WTC11 (cell line): ENCODE measurements around the gene SLC5A10. TPM values are rescaled to one million over a fixed set of nuclear protein-coding genes. Genes with fewer than 3 reads are reported as not detected.

Experiments
- ATAC-seq: fragments of 200-7000 bp; cut with Tn5 transposase; 2 replicates; pipeline ENCODE4 v1.10.0; 2021; ENCODE audit warnings: mild to moderate bottlenecking, moderate library complexity
- CTCF ChIA-PET: fragments of 300-600 bp; sonication (Branson Sonifier 250); formaldehyde crosslinking; loops from one replicate; lab custom pipeline; 2021; ENCODE audit warnings: antibody characterized with exemption; lab: Charles Lee
- POLR2A ChIA-PET: fragments of 350-600 bp; sonication (Branson Sonifier 250); formaldehyde crosslinking; loops from one replicate; lab custom pipeline; 2021; ENCODE audit warnings: antibody characterized with exemption; lab: Charles Lee
- DNase-seq: peaks from one replicate; pipeline ENCODE4 v3.0.0; 2021; ENCODE audit warnings: low spot score
- H3K27ac Mint-ChIP-seq: 2 replicates; pipeline ENCODE4 v1.8.0; 2021; ENCODE audit warnings: mixed read lengths
- H3K27me3 Mint-ChIP-seq: 2 replicates; pipeline ENCODE4 v1.8.0; 2021; ENCODE audit warnings: low read depth, mild to moderate bottlenecking, moderate library complexity, mixed read lengths
- H3K36me3 Mint-ChIP-seq: 2 replicates; pipeline ENCODE4 v1.8.0; 2021; ENCODE audit warnings: mixed read lengths
- H3K4me1 Mint-ChIP-seq: 2 replicates; pipeline ENCODE4 v1.8.0; 2022; ENCODE audit warnings: mixed read lengths
- H3K4me3 Mint-ChIP-seq: 2 replicates; pipeline ENCODE4 v1.8.0; 2021; ENCODE audit warnings: mild to moderate bottlenecking, moderate library complexity, mixed read lengths
- H3K9me3 Mint-ChIP-seq: 2 replicates; pipeline ENCODE4 v1.8.0; 2021; ENCODE audit warnings: mixed read lengths
- ATF1 ChIP-seq: sonication (generic); formaldehyde crosslinking; IDR thresholded peaks from 2 replicates; pipeline ENCODE4 v1.8.1; 2023; ENCODE audit warnings: mild to moderate bottlenecking, moderate library complexity, missing genetic modification reagents
- FOXK1 ChIP-seq: sonication (generic); formaldehyde crosslinking; IDR thresholded peaks from 2 replicates; pipeline ENCODE4 v1.8.0; 2022; ENCODE audit warnings: mild to moderate bottlenecking, moderate library complexity, missing genetic modification reagents
- GABPB1 ChIP-seq: sonication (generic); formaldehyde crosslinking; IDR thresholded peaks from 2 replicates; pipeline ENCODE4 v1.8.1; 2023; ENCODE audit warnings: mild to moderate bottlenecking, missing genetic modification reagents
- GRHL2 ChIP-seq: fragments of 250-450 bp; sonication (Bioruptor Pico); IDR thresholded peaks from 2 replicates; pipeline ENCODE4 v1.8.0; 2022; ENCODE audit warnings: mild to moderate bottlenecking, moderate library complexity; ENCODE audit not compliant: insufficient replicate concordance, severe bottlenecking
- JUN ChIP-seq: sonication (generic); formaldehyde crosslinking; IDR thresholded peaks from 2 replicates; pipeline ENCODE4 v1.8.0; 2023; ENCODE audit warnings: mild to moderate bottlenecking, missing genetic modification reagents
- MYBL2 ChIP-seq: sonication (generic); formaldehyde crosslinking; IDR thresholded peaks from 2 replicates; pipeline ENCODE4 v1.8.1; 2023; ENCODE audit warnings: mild to moderate bottlenecking, moderate library complexity, missing genetic modification reagents
- NFYB ChIP-seq: sonication (generic); formaldehyde crosslinking; conservative IDR thresholded peaks from 2 replicates; pipeline ENCODE4 v1.8.0; 2022; ENCODE audit warnings: low read depth, missing genetic modification reagents
- SMAD4 ChIP-seq: sonication (generic); formaldehyde crosslinking; IDR thresholded peaks from 2 replicates; pipeline ENCODE4 v1.8.0; 2022; ENCODE audit warnings: mild to moderate bottlenecking, missing genetic modification reagents
- SOX15 ChIP-seq: fragments of 250-450 bp; sonication (Bioruptor Pico); IDR thresholded peaks from 2 replicates; pipeline ENCODE4 v1.9.0; 2021; ENCODE audit warnings: mild to moderate bottlenecking
- SP1 ChIP-seq: sonication (generic); formaldehyde crosslinking; conservative IDR thresholded peaks from 2 replicates; pipeline ENCODE4 v1.8.1; 2022; ENCODE audit warnings: missing genetic modification reagents
- TEAD1 ChIP-seq: sonication (generic); formaldehyde crosslinking; IDR thresholded peaks from 2 replicates; pipeline ENCODE4 v1.8.0; 2022; ENCODE audit warnings: mild to moderate bottlenecking, missing genetic modification reagents
- TEAD4 ChIP-seq: sonication (generic); formaldehyde crosslinking; IDR thresholded peaks from 2 replicates; pipeline ENCODE4 v1.8.0; 2022; ENCODE audit warnings: mild to moderate bottlenecking, missing genetic modification reagents
- ZNF121 ChIP-seq: sonication (generic); formaldehyde crosslinking; IDR thresholded peaks from 2 replicates; pipeline ENCODE4 v1.8.0; 2023; ENCODE audit warnings: missing genetic modification reagents
- ZNF317 ChIP-seq: sonication (generic); formaldehyde crosslinking; IDR thresholded peaks from 2 replicates; pipeline ENCODE4 v1.8.1; 2023; ENCODE audit warnings: low read depth, mild to moderate bottlenecking, moderate library complexity, missing genetic modification reagents, borderline replicate concordance
- ZNF416 ChIP-seq: fragments of 250-450 bp; sonication (Bioruptor Pico); IDR thresholded peaks from 2 replicates; pipeline ENCODE4 v1.9.0; 2021; ENCODE audit warnings: mild to moderate bottlenecking, inconsistent platforms
- total RNA-seq: library from RNA; stranded (reverse); gene quantifications from 3 replicates; pipeline ENCODE4 v1.2.3, GENCODE V29; 2021
- TF ChIP-seq, protein P1 (sequence below): fragments of 200-600 bp; IDR thresholded peaks from 2 replicates; pipeline ENCODE4 v1.8.0; 2022; ENCODE audit warnings: antibody characterized with exemption
- TF ChIP-seq, protein P2 (sequence below): sonication (generic); formaldehyde crosslinking; IDR thresholded peaks from 2 replicates; pipeline ENCODE4 v1.8.1; 2023; ENCODE audit warnings: mild to moderate bottlenecking, missing genetic modification reagents
- TF ChIP-seq, protein P3 (sequence below): fragments of 250-450 bp; sonication (Bioruptor Pico); conservative IDR thresholded peaks from 2 replicates; pipeline ENCODE4 v1.9.0; 2021; ENCODE audit warnings: mild to moderate bottlenecking
- TF ChIP-seq, protein P4 (sequence below): fragments of 250-450 bp; sonication (Bioruptor Pico); IDR thresholded peaks from 2 replicates; pipeline ENCODE4 v1.9.0; 2021; ENCODE audit warnings: mild to moderate bottlenecking, borderline replicate concordance

SLC5A10 gene
- total RNA-seq, 1 experiment from 2014 or later, result not detected

DNA sequence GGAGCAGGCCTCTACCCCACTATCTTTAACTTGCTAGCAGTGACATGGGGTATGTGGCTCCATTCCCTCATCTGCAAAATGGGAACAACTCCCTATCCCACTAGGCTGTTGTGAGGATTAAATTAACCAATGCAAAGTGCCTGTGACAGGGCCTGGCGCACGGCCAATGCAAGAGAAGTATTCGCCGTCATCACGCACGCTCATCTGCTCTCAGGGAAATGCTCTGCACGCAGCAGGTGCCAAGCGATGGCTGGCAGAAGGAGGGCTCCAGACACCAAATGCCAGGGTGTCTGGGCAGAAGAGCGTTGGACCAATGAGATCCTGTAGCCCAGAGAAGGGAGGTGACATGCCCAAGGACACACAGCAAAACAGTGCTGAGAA is 35.3 kb downstream of the SLC5A10 start:
- H3K4me1 Mint-ChIP-seq, result no peaks in the 10 kb centered on the region
- CTCF ChIA-PET, result no interaction called here
- H3K4me3 Mint-ChIP-seq, result no peak overlapping the region
- no peak overlapping the region for H3K27ac Mint-ChIP-seq
- H3K9me3 Mint-ChIP-seq, result no peaks in the 10 kb centered on the region
- no peak for DNase-seq
- no peaks in the 10 kb centered on the region for H3K27me3 Mint-ChIP-seq
- TF ChIP-seq GABPB1 (CRISPR knock-in tag), result no peak
- TF ChIP-seq, protein P1, sequence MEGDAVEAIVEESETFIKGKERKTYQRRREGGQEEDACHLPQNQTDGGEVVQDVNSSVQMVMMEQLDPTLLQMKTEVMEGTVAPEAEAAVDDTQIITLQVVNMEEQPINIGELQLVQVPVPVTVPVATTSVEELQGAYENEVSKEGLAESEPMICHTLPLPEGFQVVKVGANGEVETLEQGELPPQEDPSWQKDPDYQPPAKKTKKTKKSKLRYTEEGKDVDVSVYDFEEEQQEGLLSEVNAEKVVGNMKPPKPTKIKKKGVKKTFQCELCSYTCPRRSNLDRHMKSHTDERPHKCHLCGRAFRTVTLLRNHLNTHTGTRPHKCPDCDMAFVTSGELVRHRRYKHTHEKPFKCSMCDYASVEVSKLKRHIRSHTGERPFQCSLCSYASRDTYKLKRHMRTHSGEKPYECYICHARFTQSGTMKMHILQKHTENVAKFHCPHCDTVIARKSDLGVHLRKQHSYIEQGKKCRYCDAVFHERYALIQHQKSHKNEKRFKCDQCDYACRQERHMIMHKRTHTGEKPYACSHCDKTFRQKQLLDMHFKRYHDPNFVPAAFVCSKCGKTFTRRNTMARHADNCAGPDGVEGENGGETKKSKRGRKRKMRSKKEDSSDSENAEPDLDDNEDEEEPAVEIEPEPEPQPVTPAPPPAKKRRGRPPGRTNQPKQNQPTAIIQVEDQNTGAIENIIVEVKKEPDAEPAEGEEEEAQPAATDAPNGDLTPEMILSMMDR, result no peak
- TF ChIP-seq, protein P2, sequence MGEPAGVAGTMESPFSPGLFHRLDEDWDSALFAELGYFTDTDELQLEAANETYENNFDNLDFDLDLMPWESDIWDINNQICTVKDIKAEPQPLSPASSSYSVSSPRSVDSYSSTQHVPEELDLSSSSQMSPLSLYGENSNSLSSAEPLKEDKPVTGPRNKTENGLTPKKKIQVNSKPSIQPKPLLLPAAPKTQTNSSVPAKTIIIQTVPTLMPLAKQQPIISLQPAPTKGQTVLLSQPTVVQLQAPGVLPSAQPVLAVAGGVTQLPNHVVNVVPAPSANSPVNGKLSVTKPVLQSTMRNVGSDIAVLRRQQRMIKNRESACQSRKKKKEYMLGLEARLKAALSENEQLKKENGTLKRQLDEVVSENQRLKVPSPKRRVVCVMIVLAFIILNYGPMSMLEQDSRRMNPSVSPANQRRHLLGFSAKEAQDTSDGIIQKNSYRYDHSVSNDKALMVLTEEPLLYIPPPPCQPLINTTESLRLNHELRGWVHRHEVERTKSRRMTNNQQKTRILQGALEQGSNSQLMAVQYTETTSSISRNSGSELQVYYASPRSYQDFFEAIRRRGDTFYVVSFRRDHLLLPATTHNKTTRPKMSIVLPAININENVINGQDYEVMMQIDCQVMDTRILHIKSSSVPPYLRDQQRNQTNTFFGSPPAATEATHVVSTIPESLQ (CRISPR knock-in tag), result no peak
- no peak for TF ChIP-seq ZNF317 (CRISPR knock-in tag)
- no peak for TF ChIP-seq GRHL2 (CRISPR knock-in tag)
- no peak for TF ChIP-seq ZNF121
- TF ChIP-seq ATF1 (CRISPR knock-in tag), result no peak
- TF ChIP-seq ZNF416, result no peak
- TF ChIP-seq TEAD4 (CRISPR knock-in tag), result no peak
- TF ChIP-seq JUN (CRISPR knock-in tag), result no peak
- no peak for TF ChIP-seq MYBL2 (CRISPR knock-in tag)
- TF ChIP-seq, all 79 proteins: peak for 0
- ATAC-seq, result no peak
- H3K36me3 Mint-ChIP-seq, result peaks cover 14% of the 10 kb centered on the region
- POLR2A ChIA-PET, result no interaction called here

DNA sequence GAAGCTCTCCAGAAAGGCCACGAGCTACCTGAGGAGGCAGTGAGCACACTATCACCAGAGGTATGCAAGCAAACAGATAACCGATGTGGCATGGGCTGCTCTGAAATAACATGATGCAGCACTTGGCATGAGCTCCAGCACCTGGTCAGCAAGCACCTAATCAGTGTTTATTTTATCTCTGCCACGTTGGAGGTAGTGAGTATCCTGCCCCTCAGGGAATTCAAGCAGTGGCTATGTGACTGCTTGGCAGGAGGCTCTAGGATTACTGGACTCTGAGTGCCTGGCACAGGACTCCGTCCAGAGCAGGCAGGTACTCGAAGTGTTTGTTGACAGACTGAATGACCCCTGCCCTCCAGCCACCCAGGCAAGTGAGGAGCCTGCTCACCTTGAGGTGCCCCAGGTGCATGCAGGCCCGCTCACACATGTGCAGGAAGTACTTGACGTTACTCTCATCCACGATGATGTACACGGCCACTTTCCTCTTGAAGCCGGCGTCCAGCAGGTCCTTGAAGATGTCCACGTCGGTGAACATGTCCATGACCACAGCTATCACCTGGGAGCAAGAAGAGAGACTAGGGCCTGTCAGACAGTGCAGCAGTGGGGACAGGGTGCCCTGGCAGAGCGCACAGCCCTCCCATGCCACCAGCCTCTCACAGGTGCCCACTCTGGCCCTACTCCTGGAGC is 36.0 kb downstream of the SLC5A10 start:
- CTCF ChIA-PET, result no interaction called here
- Mint-ChIP-seq H3K4me1 (no peaks in the 10 kb centered on the region), H3K36me3 (peaks cover 14% of the 10 kb centered on the region), H3K27me3 (no peaks in the 10 kb centered on the region), H3K4me3 (no peak overlapping the region), H3K9me3 (no peaks in the 10 kb centered on the region), H3K27ac (0 out of 2 replicates have a peak overlapping the region, but pooled peaks have one; percentile 19)
- TF ChIP-seq FOXK1 (CRISPR knock-in tag), result no peak
- no peak for TF ChIP-seq TEAD1 (CRISPR knock-in tag)
- no peak for TF ChIP-seq SMAD4 (CRISPR knock-in tag)
- TF ChIP-seq, protein P3, sequence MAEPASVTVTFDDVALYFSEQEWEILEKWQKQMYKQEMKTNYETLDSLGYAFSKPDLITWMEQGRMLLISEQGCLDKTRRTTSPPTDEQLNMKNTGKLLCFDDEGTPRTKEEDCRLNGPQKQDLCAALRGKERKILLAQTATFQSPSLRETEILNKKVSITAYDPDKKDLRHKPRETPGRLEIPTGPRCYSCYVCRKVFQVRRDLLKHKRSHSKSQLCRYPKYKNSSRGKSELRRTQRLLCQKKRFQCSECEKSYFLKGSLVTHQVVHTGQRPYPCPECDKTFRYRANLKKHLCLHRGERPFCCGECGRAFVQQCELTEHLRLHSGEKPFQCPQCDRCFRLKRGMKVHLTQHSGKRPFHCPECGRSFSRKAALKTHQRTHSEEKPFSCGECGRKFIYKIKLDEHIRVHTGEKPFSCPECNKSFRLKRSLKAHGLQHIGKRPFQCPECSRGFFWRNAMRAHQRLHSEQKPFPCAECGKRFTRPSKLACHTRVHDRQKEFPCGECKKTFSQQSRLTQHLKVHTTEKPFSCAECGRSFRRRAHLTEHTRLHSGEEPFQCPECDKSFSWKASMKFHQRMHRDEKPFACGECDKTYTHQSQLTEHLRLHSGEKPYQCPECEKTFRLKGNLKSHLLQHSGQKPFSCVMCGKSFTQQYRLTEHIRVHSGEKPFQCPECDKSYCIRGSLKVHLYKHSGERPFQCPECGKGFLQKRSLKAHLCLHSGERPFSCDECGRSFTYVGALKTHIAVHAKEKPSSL (CRISPR knock-in tag), result no peak
- TF ChIP-seq, protein P4, sequence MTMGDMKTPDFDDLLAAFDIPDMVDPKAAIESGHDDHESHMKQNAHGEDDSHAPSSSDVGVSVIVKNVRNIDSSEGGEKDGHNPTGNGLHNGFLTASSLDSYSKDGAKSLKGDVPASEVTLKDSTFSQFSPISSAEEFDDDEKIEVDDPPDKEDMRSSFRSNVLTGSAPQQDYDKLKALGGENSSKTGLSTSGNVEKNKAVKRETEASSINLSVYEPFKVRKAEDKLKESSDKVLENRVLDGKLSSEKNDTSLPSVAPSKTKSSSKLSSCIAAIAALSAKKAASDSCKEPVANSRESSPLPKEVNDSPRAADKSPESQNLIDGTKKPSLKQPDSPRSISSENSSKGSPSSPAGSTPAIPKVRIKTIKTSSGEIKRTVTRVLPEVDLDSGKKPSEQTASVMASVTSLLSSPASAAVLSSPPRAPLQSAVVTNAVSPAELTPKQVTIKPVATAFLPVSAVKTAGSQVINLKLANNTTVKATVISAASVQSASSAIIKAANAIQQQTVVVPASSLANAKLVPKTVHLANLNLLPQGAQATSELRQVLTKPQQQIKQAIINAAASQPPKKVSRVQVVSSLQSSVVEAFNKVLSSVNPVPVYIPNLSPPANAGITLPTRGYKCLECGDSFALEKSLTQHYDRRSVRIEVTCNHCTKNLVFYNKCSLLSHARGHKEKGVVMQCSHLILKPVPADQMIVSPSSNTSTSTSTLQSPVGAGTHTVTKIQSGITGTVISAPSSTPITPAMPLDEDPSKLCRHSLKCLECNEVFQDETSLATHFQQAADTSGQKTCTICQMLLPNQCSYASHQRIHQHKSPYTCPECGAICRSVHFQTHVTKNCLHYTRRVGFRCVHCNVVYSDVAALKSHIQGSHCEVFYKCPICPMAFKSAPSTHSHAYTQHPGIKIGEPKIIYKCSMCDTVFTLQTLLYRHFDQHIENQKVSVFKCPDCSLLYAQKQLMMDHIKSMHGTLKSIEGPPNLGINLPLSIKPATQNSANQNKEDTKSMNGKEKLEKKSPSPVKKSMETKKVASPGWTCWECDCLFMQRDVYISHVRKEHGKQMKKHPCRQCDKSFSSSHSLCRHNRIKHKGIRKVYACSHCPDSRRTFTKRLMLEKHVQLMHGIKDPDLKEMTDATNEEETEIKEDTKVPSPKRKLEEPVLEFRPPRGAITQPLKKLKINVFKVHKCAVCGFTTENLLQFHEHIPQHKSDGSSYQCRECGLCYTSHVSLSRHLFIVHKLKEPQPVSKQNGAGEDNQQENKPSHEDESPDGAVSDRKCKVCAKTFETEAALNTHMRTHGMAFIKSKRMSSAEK (CRISPR knock-in tag), result no peak
- no peak for TF ChIP-seq SP1 (CRISPR knock-in tag)
- TF ChIP-seq, protein P2 (CRISPR knock-in tag), result no peak
- TF ChIP-seq NFYB (CRISPR knock-in tag), result no peak
- TF ChIP-seq TEAD4 (CRISPR knock-in tag), result no peak
- TF ChIP-seq SOX15 (CRISPR knock-in tag), result no peak
- TF ChIP-seq ATF1 (CRISPR knock-in tag), result no peak
- POLR2A ChIA-PET, result no interaction called here
- ATAC-seq, result no peak
- no peak for DNase-seq
